Measurements from ENCODE around the gene TMTC4. TPM values are rescaled to one million over a fixed set of nuclear protein-coding genes. Genes with fewer than 3 reads are reported as not detected.

The TMTC4 gene
- total RNA-seq, 1 donor from 2014 or later, result 21.2 TPM

DNA sequence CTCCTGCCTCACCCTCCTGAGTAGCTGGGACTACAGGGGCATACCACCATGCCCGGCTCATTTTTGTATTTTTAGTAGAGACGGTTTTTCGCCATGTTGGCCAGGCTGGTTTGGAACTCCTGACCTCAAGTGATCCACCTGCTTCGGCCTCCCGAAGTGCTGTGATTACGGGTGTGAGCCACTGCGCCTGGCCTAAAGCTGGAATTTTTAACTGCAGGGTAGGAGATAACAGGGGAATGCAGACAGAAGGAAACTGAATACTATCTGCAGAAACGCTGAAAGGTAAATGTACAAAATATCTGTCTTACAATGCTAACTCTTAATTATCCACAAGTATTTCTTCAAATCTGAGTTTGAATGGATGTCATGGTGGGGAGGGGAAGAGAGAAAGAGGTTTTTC, 13.8 kb downstream of the TMTC4 start:
- Mint-ChIP-seq H3K4me3 (no peak overlapping the region), H3K27ac (no peak overlapping the region), H3K36me3 (ENCODE audit: low read depth) (peaks cover 38% of the 10 kb centered on the region), H3K4me1 (ENCODE audit: low read depth) (peaks cover 23% of the 10 kb centered on the region), H3K9me3 (no peaks in the 10 kb centered on the region), H3K27me3 (ENCODE audit: insufficient read depth) (no peaks in the 10 kb centered on the region)
- DNase-seq (ENCODE audit: low spot score), result no peak
- intact Hi-C loops (cut with micrococcal nuclease), result no loop called here

DNA sequence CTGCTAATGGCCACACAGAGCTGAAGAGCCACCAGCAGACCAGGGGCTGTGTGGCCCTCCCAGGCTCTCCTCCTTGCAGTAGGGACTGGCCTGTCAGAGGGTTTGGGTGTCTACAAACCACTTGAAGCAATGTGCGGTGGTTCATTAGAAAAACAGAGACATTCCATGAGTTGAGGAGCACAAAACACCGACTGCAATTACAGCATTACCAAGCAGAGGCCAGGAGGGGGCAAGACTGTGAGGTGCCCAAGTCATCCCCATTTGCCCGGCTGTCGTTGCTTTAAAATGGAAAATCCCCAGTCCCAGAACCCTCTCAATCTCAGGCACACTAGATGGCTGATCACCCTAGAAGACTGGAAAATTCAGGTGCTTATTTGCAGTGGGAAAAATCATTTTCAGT, 15.0 kb downstream of the TMTC4 start:
- Mint-ChIP-seq H3K9me3 (no peaks in the 10 kb centered on the region), H3K36me3 (ENCODE audit: low read depth) (peaks cover 39% of the 10 kb centered on the region)

DNA sequence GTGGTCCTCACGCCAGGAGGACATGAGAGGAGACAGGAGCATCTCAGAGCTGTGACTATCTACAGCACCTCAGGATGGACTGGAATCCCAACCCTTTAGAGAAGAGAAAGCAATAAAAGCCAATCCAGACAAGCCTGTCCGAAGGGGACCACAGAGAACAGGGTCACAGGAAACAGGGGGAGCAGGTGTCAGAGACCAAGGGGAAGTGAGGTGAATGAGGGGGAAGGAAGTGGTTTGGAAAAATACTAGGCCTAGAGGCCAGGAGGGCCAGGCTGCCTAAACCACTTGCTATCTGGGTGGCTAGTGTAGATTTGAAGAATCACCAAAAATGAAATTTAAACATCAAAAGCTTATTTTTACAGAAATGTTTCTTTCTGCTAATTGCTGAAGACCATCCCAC, 16.2 kb downstream of the TMTC4 start:
- Mint-ChIP-seq H3K9me3 (no peaks in the 10 kb centered on the region), H3K4me3 (no peak overlapping the region), H3K4me1 (ENCODE audit: low read depth) (peaks cover 23% of the 10 kb centered on the region), H3K27ac (peak overlapping the region; percentile 65), H3K27me3 (ENCODE audit: insufficient read depth) (no peaks in the 10 kb centered on the region), H3K36me3 (ENCODE audit: low read depth) (peaks cover 39% of the 10 kb centered on the region)
- intact Hi-C loops (cut with micrococcal nuclease), result loop anchor here (5.0 kb wide), 1 partner anchor 86 kb away; no protein-coding TSS in a partner anchor
- no peak for DNase-seq (ENCODE audit: low spot score)

More for the DNA sequence above, 15.0 kb downstream of the TMTC4 start:
- Mint-ChIP-seq H3K27ac (no peak overlapping the region), H3K4me3 (no peak overlapping the region), H3K27me3 (ENCODE audit: insufficient read depth) (no peaks in the 10 kb centered on the region), H3K4me1 (ENCODE audit: low read depth) (peaks cover 23% of the 10 kb centered on the region)
- DNase-seq (ENCODE audit: low spot score), result no peak
- intact Hi-C loops (cut with micrococcal nuclease), result loop anchor here (5.0 kb wide), 1 partner anchor 87 kb away; no protein-coding TSS in a partner anchor

DNA sequence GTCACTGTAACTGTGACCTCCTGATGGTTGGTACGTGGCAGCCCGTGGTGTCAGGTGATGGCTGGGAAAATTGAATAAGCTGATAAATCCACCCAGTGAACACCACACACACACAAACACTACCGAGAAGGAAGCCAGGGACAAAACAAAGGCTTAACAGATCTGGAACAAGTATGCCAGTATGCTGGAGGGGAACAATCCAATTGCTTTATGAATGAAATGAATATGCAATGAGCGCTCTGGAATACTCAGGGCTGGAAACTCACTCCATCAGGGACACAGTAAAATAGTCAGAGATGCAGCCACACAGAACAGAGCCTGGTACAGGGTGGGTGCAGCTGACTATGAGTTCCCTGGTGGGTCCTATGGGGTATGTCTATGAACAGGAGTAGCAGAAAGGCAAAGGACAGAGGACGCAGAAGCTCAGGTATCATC, 16.7 kb downstream of the TMTC4 start:
- Mint-ChIP-seq H3K4me3 (peak overlapping the region; percentile 15), H3K36me3 (ENCODE audit: low read depth) (peaks cover 37% of the 10 kb centered on the region), H3K4me1 (ENCODE audit: low read depth) (peaks cover 23% of the 10 kb centered on the region), H3K27ac (peak overlapping the region; percentile 65), H3K27me3 (ENCODE audit: insufficient read depth) (no peaks in the 10 kb centered on the region), H3K9me3 (no peaks in the 10 kb centered on the region)
- intact Hi-C loops (cut with micrococcal nuclease), result loop anchor here (5.0 kb wide), 1 partner anchor 86 kb away; no protein-coding TSS in a partner anchor
- no peak for DNase-seq (ENCODE audit: low spot score)

- no peak for DNase-seq (ENCODE audit: low spot score)
- H3K4me1 Mint-ChIP-seq (ENCODE audit: low read depth), result peaks cover 4% of the 10 kb centered on the region
- no peaks in the 10 kb centered on the region for H3K9me3 Mint-ChIP-seq
- H3K36me3 Mint-ChIP-seq (ENCODE audit: low read depth), result peaks cover 35% of the 10 kb centered on the region
- intact Hi-C loops (cut with micrococcal nuclease), result no loop called here
- no peaks in the 10 kb centered on the region for H3K27me3 Mint-ChIP-seq (ENCODE audit: insufficient read depth)
- H3K4me3 Mint-ChIP-seq, result no peak overlapping the region
- no peak overlapping the region for H3K27ac Mint-ChIP-seq
These were observed 22.1 kb downstream of the TMTC4 start for GRCh38 chr13:100652510-100652909.

GRCh38 chr13:100650326-100650725, 24.3 kb downstream of the TMTC4 start:
- Mint-ChIP-seq H3K4me3 (no peak overlapping the region), H3K9me3 (no peaks in the 10 kb centered on the region), H3K27me3 (ENCODE audit: insufficient read depth) (no peaks in the 10 kb centered on the region), H3K27ac (no peak overlapping the region), H3K36me3 (ENCODE audit: low read depth) (peaks cover 23% of the 10 kb centered on the region), H3K4me1 (ENCODE audit: low read depth) (no peaks in the 10 kb centered on the region)
- intact Hi-C loops (cut with micrococcal nuclease), result no loop called here
- DNase-seq (ENCODE audit: low spot score), result no peak

GRCh38 chr13:100648354-100648753, 26.2 kb downstream of the TMTC4 start:
- no peak overlapping the region for H3K4me3 Mint-ChIP-seq
- H3K27ac Mint-ChIP-seq, result no peak overlapping the region
- no peak for DNase-seq (ENCODE audit: low spot score)
- peaks cover 24% of the 10 kb centered on the region for H3K36me3 Mint-ChIP-seq (ENCODE audit: low read depth)
- no peaks in the 10 kb centered on the region for H3K9me3 Mint-ChIP-seq
- intact Hi-C loops (cut with micrococcal nuclease), result no loop called here
- H3K27me3 Mint-ChIP-seq (ENCODE audit: insufficient read depth), result no peaks in the 10 kb centered on the region
- H3K4me1 Mint-ChIP-seq (ENCODE audit: low read depth), result no peaks in the 10 kb centered on the region

GRCh38 chr13:100646871-100647270, 27.7 kb downstream of the TMTC4 start:
- Mint-ChIP-seq H3K4me1 (ENCODE audit: low read depth) (no peaks in the 10 kb centered on the region), H3K9me3 (no peaks in the 10 kb centered on the region), H3K4me3 (no peak overlapping the region), H3K27me3 (ENCODE audit: insufficient read depth) (no peaks in the 10 kb centered on the region), H3K36me3 (ENCODE audit: low read depth) (peaks cover 27% of the 10 kb centered on the region), H3K27ac (no peak overlapping the region)
- no peak for DNase-seq (ENCODE audit: low spot score)
- intact Hi-C loops (cut with micrococcal nuclease), result no loop called here

- H3K4me3 Mint-ChIP-seq, result no peak overlapping the region
- H3K9me3 Mint-ChIP-seq, result no peaks in the 10 kb centered on the region
- DNase-seq (ENCODE audit: low spot score), result no peak
- peaks cover 26% of the 10 kb centered on the region for H3K36me3 Mint-ChIP-seq (ENCODE audit: low read depth)
- H3K27ac Mint-ChIP-seq, result no peak overlapping the region
- no peaks in the 10 kb centered on the region for H3K27me3 Mint-ChIP-seq (ENCODE audit: insufficient read depth)
- H3K4me1 Mint-ChIP-seq (ENCODE audit: low read depth), result no peaks in the 10 kb centered on the region
- intact Hi-C loops (cut with micrococcal nuclease), result no loop called here
These were observed 28.4 kb downstream of the TMTC4 start for GRCh38 chr13:100646030-100646673.

DNA sequence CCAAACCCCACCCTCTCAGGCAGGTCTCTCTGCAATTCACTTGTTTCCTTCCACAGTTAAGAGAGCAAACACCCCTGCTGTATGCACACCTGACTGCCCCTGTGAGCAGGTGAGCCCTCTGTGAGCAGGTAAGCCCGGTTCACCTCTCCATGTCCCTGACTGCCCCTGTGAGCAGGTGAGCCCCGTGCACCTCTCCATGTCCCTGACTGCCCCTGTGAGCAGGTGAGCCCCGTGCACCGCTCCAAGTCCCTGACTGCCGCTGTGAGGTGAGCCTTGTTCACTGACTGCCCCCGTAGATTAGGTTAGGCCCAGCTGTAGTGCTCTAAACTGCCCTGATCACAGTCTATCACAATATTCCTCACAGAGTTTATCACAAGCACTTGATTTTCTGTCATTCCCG, 29.2 kb downstream of the TMTC4 start:
- no peak overlapping the region for H3K4me3 Mint-ChIP-seq
- no peak overlapping the region for H3K27ac Mint-ChIP-seq
- no peaks in the 10 kb centered on the region for H3K9me3 Mint-ChIP-seq
- H3K36me3 Mint-ChIP-seq (ENCODE audit: low read depth), result peaks cover 24% of the 10 kb centered on the region
- intact Hi-C loops (cut with micrococcal nuclease), result no loop called here
- no peaks in the 10 kb centered on the region for H3K4me1 Mint-ChIP-seq (ENCODE audit: low read depth)
- no peak for DNase-seq (ENCODE audit: low spot score)
- no peaks in the 10 kb centered on the region for H3K27me3 Mint-ChIP-seq (ENCODE audit: insufficient read depth)

GRCh38 chr13:100644371-100644770, 30.2 kb downstream of the TMTC4 start:
- Mint-ChIP-seq H3K27ac (no peak overlapping the region), H3K9me3 (no peaks in the 10 kb centered on the region), H3K4me3 (no peak overlapping the region), H3K27me3 (ENCODE audit: insufficient read depth) (no peaks in the 10 kb centered on the region), H3K4me1 (ENCODE audit: low read depth) (no peaks in the 10 kb centered on the region), H3K36me3 (ENCODE audit: low read depth) (peaks cover 17% of the 10 kb centered on the region)
- intact Hi-C loops (cut with micrococcal nuclease), result no loop called here
- DNase-seq (ENCODE audit: low spot score), result no peak

GRCh38 chr13:100637796-100638195, 36.8 kb downstream of the TMTC4 start:
- Mint-ChIP-seq H3K36me3 (ENCODE audit: low read depth) (peaks cover 31% of the 10 kb centered on the region), H3K27me3 (ENCODE audit: insufficient read depth) (no peaks in the 10 kb centered on the region)

GRCh38 chr13:100637380-100637779, 37.2 kb downstream of the TMTC4 start:
- intact Hi-C loops (cut with micrococcal nuclease), result no loop called here
- no peak overlapping the region for H3K27ac Mint-ChIP-seq
- no peak overlapping the region for H3K4me3 Mint-ChIP-seq
- no peaks in the 10 kb centered on the region for H3K4me1 Mint-ChIP-seq (ENCODE audit: low read depth)
- DNase-seq (ENCODE audit: low spot score), result no peak
- peaks cover 32% of the 10 kb centered on the region for H3K36me3 Mint-ChIP-seq (ENCODE audit: low read depth)
- H3K27me3 Mint-ChIP-seq (ENCODE audit: insufficient read depth), result no peaks in the 10 kb centered on the region
- no peaks in the 10 kb centered on the region for H3K9me3 Mint-ChIP-seq

More at GRCh38 chr13:100637796-100638195, 36.8 kb downstream of the TMTC4 start:
- Mint-ChIP-seq H3K9me3 (no peaks in the 10 kb centered on the region), H3K4me1 (ENCODE audit: low read depth) (no peaks in the 10 kb centered on the region), H3K4me3 (no peak overlapping the region), H3K27ac (no peak overlapping the region)
- intact Hi-C loops (cut with micrococcal nuclease), result no loop called here
- no peak for DNase-seq (ENCODE audit: low spot score)

DNA sequence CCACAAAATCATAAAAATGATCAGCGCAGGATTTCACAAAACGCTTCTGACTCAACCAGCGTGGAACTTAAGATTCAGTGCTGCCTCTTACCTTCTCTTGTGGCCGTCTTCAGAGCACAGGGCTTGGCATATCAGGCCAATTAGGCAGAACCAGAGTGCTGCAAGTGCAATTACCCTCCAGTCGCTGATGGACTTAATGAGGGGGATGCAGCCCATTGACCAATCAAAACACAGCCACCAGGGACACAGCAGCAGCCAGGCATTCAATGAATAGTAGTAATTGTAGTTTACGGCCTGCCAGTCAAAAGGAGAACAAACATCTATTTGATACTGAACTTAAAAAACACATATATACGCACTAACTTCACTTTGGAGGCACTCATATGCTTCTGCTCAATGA, 38.2 kb downstream of the TMTC4 start:
- DNase-seq (ENCODE audit: low spot score), result no peak
- Mint-ChIP-seq H3K27ac (no peak overlapping the region), H3K9me3 (no peaks in the 10 kb centered on the region), H3K4me3 (no peak overlapping the region), H3K27me3 (ENCODE audit: insufficient read depth) (no peaks in the 10 kb centered on the region), H3K36me3 (ENCODE audit: low read depth) (peaks cover 31% of the 10 kb centered on the region), H3K4me1 (ENCODE audit: low read depth) (peaks cover 5% of the 10 kb centered on the region)
- intact Hi-C loops (cut with micrococcal nuclease), result no loop called here

Data from activated T-helper 1 cell treated with anti-CD3 and anti-CD28 coated beads, Interleukin-12 subunit alpha, Interleukin-12 subunit beta, Interleukin-2, Interleukin-4 antibody, amounts not matched to agents 30 ng/mL and 10 ng/mL and 1 ng/mL, durations not matched to agents 14 hours and 24 hours and 36 hours (primary cell).